ENCODE results near the gene ZNF454.

ZNF454 gene

GRCh38 chr5:178993236-178993765 is 52.3 kb downstream of the ZNF454 start:
- no peak for DNase-seq (ENCODE audit: low read depth, low spot score)

- DNase-seq (ENCODE audit: low read depth, low spot score), result no peak
Measured at GRCh38 chr5:178993955-178994579, 53.1 kb downstream of the ZNF454 start.

- DNase-seq (ENCODE audit: low read depth, low spot score), result no peak
Measured at GRCh38 chr5:178994580-178995340, 53.8 kb downstream of the ZNF454 start, which contains the start of gene GRM6. GRM6 (minus strand) TSS chr5:178995320; CDS start chr5:178994944, 376 bp downstream.

GRCh38 chr5:178995341-178995690 is 54.3 kb downstream of the ZNF454 start:
- DNase-seq (ENCODE audit: low read depth, low spot score), result no peak

GRCh38 chr5:178996156-178996555 is 55.2 kb downstream of the ZNF454 start:
- no peak for DNase-seq (ENCODE audit: low read depth, low spot score)

GRCh38 chr5:178997191-178997590 is 56.2 kb downstream of the ZNF454 start:
- DNase-seq (ENCODE audit: low read depth, low spot score), result no peak

- no peak for DNase-seq (ENCODE audit: low read depth, low spot score)
Measured at GRCh38 chr5:178998441-178998840, 57.4 kb downstream of the ZNF454 start.

- no peak for DNase-seq (ENCODE audit: low read depth, low spot score)
Measured at GRCh38 chr5:179006564-179006963, 65.6 kb downstream of the ZNF454 start.

- DNase-seq (ENCODE audit: low read depth, low spot score), result no peak
Measured at GRCh38 chr5:179008667-179009066, 67.7 kb downstream of the ZNF454 start.
